Measurements from ENCODE around the gene COX5B. TPM values are rescaled to one million over a fixed set of nuclear protein-coding genes. Genes with fewer than 3 reads are reported as not detected.
"Not testable (repeated sequence)": the region's sequence is repeated elsewhere in the genome, so short reads cannot be mapped to it uniquely, and the experiment has no call there.

COX5B gene, protein sequence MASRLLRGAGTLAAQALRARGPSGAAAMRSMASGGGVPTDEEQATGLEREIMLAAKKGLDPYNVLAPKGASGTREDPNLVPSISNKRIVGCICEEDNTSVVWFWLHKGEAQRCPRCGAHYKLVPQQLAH
- total RNA-seq = 100 to 1,000 TPM; 260 to 595 (median 427) TPM

DNA sequence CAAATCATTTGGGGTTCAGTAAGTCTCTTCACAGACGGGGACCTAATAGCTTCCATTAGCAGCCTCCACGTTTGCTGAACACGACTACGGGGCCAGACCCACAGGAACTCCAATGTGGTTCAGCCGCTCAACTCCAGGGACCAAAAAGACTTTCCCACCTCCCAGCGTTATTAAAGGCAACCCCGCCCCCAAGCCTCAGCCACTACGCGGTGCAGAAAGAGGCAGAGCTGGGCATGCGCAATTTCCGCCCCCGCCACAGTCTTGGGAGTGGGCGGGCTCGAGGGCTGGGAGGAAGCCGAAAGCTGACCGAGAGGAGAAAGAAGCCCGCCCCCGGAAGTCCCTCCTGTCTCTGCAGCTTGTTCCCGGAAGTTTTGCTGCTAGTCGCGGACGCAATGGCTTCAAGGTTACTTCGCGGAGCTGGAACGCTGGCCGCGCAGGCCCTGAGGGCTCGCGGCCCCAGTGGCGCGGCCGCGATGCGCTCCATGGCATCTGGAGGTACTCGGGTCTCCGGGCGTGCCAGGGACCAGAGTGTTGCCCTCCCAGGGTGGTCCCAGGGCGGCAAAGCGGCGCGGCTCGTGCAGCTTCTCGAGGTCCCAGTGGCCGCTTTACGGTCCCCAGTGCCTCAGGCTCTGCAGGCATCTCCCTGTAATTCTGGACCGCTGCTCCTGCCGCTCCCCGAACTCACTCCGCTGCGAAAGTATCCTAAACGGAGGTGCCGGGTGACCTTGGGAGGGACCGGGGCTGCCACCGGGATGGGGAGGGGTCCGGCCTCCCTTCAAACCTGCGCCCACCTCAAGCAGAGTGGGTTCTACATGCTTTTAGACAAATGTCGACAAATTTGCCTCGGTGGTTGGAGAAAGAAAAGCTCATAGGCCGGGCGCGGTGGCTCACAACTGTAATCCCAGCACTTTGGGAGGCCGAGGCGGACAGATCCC, at the start of gene COX5B:
Gene COX5B (plus strand): TSS at position 368 of the 935 bp plus-strand sequence. CDS start 25 bp downstream, at position 393.
- Histone ChIP-seq H3K27me3 (no peaks in the 10 kb centered on the region), H3K27ac (peak within 1 kb of the TSS; percentile 92)
- WGBS = 4% methylated on average over 16 of the region's 63 CpGs

DNA sequence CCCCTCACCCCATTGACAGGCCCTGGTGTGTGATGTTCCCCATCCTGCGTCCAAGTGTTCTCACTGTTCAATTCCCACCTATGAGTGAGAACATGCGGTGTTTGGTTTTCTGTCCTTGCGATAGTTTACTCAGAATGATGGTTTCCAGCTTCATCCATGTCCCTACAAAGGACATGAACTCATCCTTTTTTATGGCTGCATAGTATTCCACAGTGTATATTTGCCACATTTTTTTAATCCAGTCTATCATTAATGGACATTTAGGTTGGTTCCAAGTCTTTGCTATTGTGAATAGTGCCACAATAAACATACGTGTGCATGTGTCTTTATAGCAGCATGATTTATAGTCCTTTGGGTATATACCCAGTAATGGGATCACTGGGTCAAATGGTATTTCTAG, 49.7 kb upstream of the COX5B start:
- H3K4me3 ChIP-seq; H3K4me1 ChIP-seq; H3K27ac ChIP-seq; DNase-seq (ENCODE audit: low spot score in 2 of 2); H3K36me3 ChIP-seq; H3K9me3 ChIP-seq; H3K27me3 ChIP-seq: not testable (repeated sequence)
- 99% methylated on average over 4 of the region's 4 CpGs for WGBS

More for the DNA sequence above, at the start of gene COX5B:
- no peak for TF ChIP-seq EP300 (IDR thresholded peaks at IDR 0.05)
- TF ChIP-seq, protein P1, sequence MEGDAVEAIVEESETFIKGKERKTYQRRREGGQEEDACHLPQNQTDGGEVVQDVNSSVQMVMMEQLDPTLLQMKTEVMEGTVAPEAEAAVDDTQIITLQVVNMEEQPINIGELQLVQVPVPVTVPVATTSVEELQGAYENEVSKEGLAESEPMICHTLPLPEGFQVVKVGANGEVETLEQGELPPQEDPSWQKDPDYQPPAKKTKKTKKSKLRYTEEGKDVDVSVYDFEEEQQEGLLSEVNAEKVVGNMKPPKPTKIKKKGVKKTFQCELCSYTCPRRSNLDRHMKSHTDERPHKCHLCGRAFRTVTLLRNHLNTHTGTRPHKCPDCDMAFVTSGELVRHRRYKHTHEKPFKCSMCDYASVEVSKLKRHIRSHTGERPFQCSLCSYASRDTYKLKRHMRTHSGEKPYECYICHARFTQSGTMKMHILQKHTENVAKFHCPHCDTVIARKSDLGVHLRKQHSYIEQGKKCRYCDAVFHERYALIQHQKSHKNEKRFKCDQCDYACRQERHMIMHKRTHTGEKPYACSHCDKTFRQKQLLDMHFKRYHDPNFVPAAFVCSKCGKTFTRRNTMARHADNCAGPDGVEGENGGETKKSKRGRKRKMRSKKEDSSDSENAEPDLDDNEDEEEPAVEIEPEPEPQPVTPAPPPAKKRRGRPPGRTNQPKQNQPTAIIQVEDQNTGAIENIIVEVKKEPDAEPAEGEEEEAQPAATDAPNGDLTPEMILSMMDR (IDR thresholded peaks at IDR 0.05) = no peak
- peak; percentile 55 to 70 for TF ChIP-seq POLR2A (IDR thresholded peaks at IDR 0.05)
- TF ChIP-seq POLR2AphosphoS5 (IDR thresholded peaks at IDR 0.05) = peak; percentile 46 to 85 (median 69)
- H3K36me3 ChIP-seq = peaks cover 30% of the 10 kb centered on the region
- DNase-seq (ENCODE audit: low spot score in 2 of 2) = peak; percentile 99 to 100
- H3K4me1 ChIP-seq = peaks cover 16% of the 10 kb centered on the region
- H3K9me3 ChIP-seq = no peaks in the 10 kb centered on the region
- peak within 1 kb of the TSS; percentile 96 for H3K4me3 ChIP-seq

GRCh38 chr2:97601537-97601936, 44.3 kb upstream of the COX5B start:
- not testable (repeated sequence) for H3K36me3 ChIP-seq; DNase-seq (ENCODE audit: low spot score in 2 of 2); H3K9me3 ChIP-seq; H3K4me3 ChIP-seq; H3K27ac ChIP-seq; H3K4me1 ChIP-seq; H3K27me3 ChIP-seq
- whole genome bisulfite sequencing = no CpG with 5 or more reads among the region's 10 CpGs

DNA sequence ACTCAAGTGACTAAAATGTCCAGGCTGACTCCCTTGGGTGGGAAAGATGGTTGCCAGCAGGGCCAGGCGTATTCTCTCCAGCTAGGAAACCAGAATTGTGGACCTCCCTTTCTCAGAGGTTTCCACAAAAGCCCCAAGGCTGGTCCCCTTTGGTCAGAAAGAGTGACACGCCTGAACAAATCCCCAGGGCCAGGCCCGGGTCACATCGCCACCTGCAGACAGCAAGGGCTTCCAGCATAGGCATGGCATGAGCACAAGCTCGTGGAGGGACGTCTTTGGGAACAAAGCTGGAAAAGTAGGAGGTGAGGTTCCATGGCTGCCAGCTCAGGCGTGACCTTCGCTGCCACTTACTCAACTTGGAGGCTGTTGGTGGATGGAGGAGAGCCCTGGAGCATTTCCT, 40.8 kb upstream of the COX5B start:
- WGBS = no CpG with 5 or more reads among the region's 8 CpGs
- not testable (repeated sequence) for H3K27ac ChIP-seq; H3K27me3 ChIP-seq; DNase-seq (ENCODE audit: low spot score in 2 of 2); H3K4me1 ChIP-seq; H3K9me3 ChIP-seq; H3K4me3 ChIP-seq; H3K36me3 ChIP-seq

- H3K9me3 ChIP-seq; H3K27ac ChIP-seq; DNase-seq (ENCODE audit: low spot score in 2 of 2); H3K36me3 ChIP-seq; H3K4me3 ChIP-seq; H3K27me3 ChIP-seq; H3K4me1 ChIP-seq: not testable (repeated sequence)
- no CpG with 5 or more reads among the region's 12 CpGs for WGBS
Observed at GRCh38 chr2:97605524-97606339, 40.1 kb upstream of the COX5B start.

DNA sequence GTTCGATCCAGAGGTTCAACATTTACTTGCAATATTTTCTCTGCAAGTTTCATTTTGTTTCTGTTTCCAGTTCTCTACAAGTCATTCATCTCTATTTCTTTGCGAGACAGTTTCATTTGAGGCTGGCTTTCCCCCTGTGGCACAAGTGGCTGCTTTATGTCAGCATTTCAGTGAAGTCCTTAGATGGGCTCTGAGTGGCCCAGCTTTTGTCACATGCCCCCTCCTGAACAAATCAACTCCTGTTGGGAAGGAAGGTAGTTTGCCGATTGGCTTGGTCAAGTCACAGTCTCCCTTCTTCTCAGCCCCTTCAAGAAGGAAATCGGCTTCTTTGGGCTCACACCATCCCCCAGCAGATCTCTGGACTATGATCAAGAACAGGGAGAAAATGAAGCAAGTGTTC, 37.1 kb upstream of the COX5B start:
- H3K4me1 ChIP-seq; H3K36me3 ChIP-seq; H3K9me3 ChIP-seq; H3K4me3 ChIP-seq; H3K27ac ChIP-seq; H3K27me3 ChIP-seq; DNase-seq (ENCODE audit: low spot score in 2 of 2): not testable (repeated sequence)
- 87% methylated on average over 4 of the region's 4 CpGs for whole genome bisulfite sequencing

DNA sequence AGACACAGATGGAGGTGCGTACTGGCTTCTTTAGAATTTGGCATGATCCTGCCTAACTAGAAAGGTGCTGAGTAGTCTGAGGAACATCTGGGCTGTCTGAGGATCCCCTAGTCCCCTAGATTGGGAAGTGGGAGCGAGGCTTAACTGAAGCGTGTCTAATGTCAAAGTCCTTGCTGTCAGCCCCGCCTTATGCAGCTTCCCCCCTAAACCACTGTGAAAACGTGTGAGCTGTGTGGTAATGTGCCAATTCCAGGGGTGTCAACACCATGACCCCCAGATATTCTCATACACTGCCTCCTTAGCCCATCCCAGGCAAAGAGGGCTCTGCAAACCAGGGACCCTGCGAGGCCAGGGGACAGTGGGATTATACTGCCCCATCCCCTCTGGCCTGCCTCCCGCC, 34.0 kb upstream of the COX5B start:
- H3K4me1 ChIP-seq; H3K9me3 ChIP-seq; H3K36me3 ChIP-seq; H3K27me3 ChIP-seq; H3K27ac ChIP-seq; H3K4me3 ChIP-seq; DNase-seq (ENCODE audit: low spot score in 2 of 2): not testable (repeated sequence)
- WGBS = no CpG with 5 or more reads among the region's 7 CpGs

- not testable (repeated sequence) for H3K27me3 ChIP-seq; H3K9me3 ChIP-seq; H3K4me3 ChIP-seq; H3K36me3 ChIP-seq; H3K4me1 ChIP-seq; H3K27ac ChIP-seq; DNase-seq (ENCODE audit: low spot score in 2 of 2)
- WGBS = no CpG with 5 or more reads among the region's 8 CpGs
Observed at GRCh38 chr2:97615746-97616145, 30.1 kb upstream of the COX5B start.
